OCI-LY7 (cell line): Measurements from ENCODE around the gene DHX29. TPM values are rescaled to one million over a fixed set of nuclear protein-coding genes. Genes with fewer than 3 reads are reported as not detected.

ENCODE experiments used
- BruUV-seq: library from RNA; stranded (reverse); fragments of 400-500 nt; replicated peaks from 2 replicates; lab custom pipeline; 2021; lab: Mats Ljungman, UMichigan
- CTCF ChIA-PET: fragments of 300-600 bp; sonication (Branson Sonifier 250); formaldehyde crosslinking; loops from one replicate; lab custom pipeline; 2022; ENCODE audit warnings: antibody characterized with exemption; ENCODE audit not compliant: unreplicated experiment; lab: Charles Lee
- POLR2A ChIA-PET: fragments of 300-600 bp; sonication (Branson Sonifier 250); formaldehyde crosslinking; loops from one replicate; lab custom pipeline; 2022; ENCODE audit warnings: antibody characterized with exemption; lab: Charles Lee
- DNase-seq: peaks from one replicate; pipeline ENCODE4 v3.0.0-alpha.2; 2015; ENCODE audit warnings: low spot score
- H2AFZ ChIP-seq: fragments of 200-600 bp; sonication (generic), shearing (Covaris generic); 2 replicates; pipeline ENCODE4 v1.6.1; 2014; ENCODE audit warnings: mild to moderate bottlenecking, antibody characterized with exemption, low read length, moderate library complexity
- H3K27ac ChIP-seq: fragments of 200-600 bp; sonication (generic); 2 replicates; pipeline ENCODE4 v1.5.1; 2014; ENCODE audit warnings: mixed run types, low read depth, mild to moderate bottlenecking, moderate library complexity, low read length, inconsistent platforms; ENCODE audit not compliant: poor library complexity, severe bottlenecking
- H3K36me3 ChIP-seq: fragments of 200-600 bp; sonication (generic); 2 replicates; pipeline ENCODE4 v1.6.1; 2014; ENCODE audit warnings: mild to moderate bottlenecking, antibody characterized with exemption, low read length, moderate library complexity, mixed read lengths; ENCODE audit not compliant: insufficient read depth
- H3K4me1 ChIP-seq: fragments of 200-600 bp; sonication (generic); 2 replicates; pipeline ENCODE4 v1.5.1; 2014; ENCODE audit warnings: mild to moderate bottlenecking, low read length; ENCODE audit not compliant: insufficient read depth, poor library complexity, severe bottlenecking
- H3K4me2 ChIP-seq: fragments of 200-600 bp; sonication (generic); 2 replicates; pipeline ENCODE4 v1.6.1; 2014; ENCODE audit warnings: mild to moderate bottlenecking, low read length
- H3K4me3 ChIP-seq: fragments of 200-600 bp; sonication (generic); 2 replicates; pipeline ENCODE4 v1.5.1; 2014; ENCODE audit warnings: mild to moderate bottlenecking, low read depth, low read length; ENCODE audit not compliant: poor library complexity, severe bottlenecking
- H3K79me2 ChIP-seq: fragments of 200-600 bp; sonication (generic); 2 replicates; pipeline ENCODE4 v1.6.1; 2016; ENCODE audit warnings: low read depth, mild to moderate bottlenecking, low read length, moderate library complexity, mixed read lengths; ENCODE audit not compliant: insufficient read depth
- H3K9me2 ChIP-seq: fragments of 200-600 bp; sonication (generic); 2 replicates; pipeline ENCODE4 v1.6.1; 2016; ENCODE audit warnings: mild to moderate bottlenecking, low read length, mixed read lengths; ENCODE audit not compliant: insufficient read depth
- H3K9me3 ChIP-seq: fragments of 200-600 bp; sonication (generic); 2 replicates; pipeline ENCODE4 v1.6.1; 2014; ENCODE audit warnings: mild to moderate bottlenecking, mixed run types, low read length, mixed read lengths
- H4K20me1 ChIP-seq: fragments of 200-600 bp; sonication (generic); 2 replicates; pipeline ENCODE4 v1.6.1; 2014; ENCODE audit warnings: mild to moderate bottlenecking, antibody characterized with exemption, low read length, moderate library complexity, mixed read lengths; ENCODE audit not compliant: insufficient read depth
- CTCF ChIP-seq: fragments of 200-600 bp; sonication (generic); conservative IDR thresholded peaks from 2 replicates; pipeline ENCODE4 v1.5.1; 2014; ENCODE audit warnings: mild to moderate bottlenecking, antibody characterized with exemption, low read length, moderate library complexity, mixed read lengths
- EZH2phosphoT487 ChIP-seq: fragments of 200-600 bp; sonication (generic); IDR thresholded peaks from 2 replicates; pipeline ENCODE4 v1.6.1; 2018; ENCODE audit warnings: low read depth, borderline replicate concordance, mild to moderate bottlenecking, mixed run types, antibody characterized with exemption, low read length, moderate library complexity, mixed read lengths
- intact Hi-C: fragments of 100-400 bp; cut with micrococcal nuclease; formaldehyde crosslinking; loops from one replicate; pipeline ENCODE4 v1.10.0; 2022; ENCODE audit not compliant: unreplicated experiment
- total RNA-seq, 2 experiments: library from RNA; depleted of rRNA in 1 of 2; stranded (reverse); fragments of >200 nt in 1 of 2; shearing (Covaris generic) in 1 of 2; gene quantifications; 2 replicates each; pipeline ENCODE4 v1.2.3, GENCODE V29; 2014 to 2022

Gene DHX29
- total RNA-seq, 2 experiments from 2014 or later, result 12.7 to 19.9 TPM

DNA sequence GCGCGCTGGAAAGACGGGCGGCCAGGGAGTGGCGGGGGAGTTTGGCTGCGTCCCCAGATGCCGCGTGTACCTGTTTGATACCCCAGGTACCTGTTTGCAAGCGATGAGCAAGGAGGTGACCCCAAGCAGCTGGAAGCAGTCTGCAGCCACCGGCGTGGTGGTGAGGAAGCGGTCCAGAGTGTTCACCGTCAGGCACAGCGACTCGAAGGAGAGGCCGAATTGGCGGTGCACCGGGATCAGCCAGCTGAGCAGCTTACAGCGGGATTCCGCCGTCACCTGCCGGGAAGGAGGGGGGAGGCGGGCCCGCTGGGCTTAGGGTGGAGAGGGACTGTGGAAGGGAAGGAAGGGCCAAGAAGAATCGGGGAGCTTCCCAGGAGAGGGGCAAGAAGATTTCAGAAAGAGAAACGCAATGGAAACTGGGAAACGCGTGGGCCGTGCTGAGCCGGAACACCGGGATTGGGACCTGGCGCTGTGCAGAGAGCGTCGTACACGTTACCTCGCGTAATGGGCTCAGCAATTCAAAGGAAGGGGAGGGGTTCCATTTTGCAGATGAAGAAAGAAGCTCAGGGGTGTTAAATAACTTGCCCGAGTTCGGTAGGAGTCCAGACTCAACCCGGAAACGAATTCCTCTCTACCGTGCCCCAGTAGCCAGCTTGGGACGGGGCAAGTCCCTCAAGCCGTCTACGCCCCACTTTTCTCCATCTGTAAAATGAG lies 75.1 kb downstream of the DHX29 start:
- no peak for TF ChIP-seq EZH2phosphoT487
- TF ChIP-seq CTCF, result no peak
- Histone ChIP-seq H4K20me1 (0 out of 2 replicates have a peak, but pooled peaks cover 4% of the 10 kb centered on the region), H3K27ac (no peak overlapping the region), H2AFZ (peak overlapping the region; percentile 92), H3K9me2 (no peaks in the 10 kb centered on the region), H3K4me3 (peak overlapping the region; percentile 71), H3K79me2 (no peaks in the 10 kb centered on the region), H3K4me1 (peaks cover 12% of the 10 kb centered on the region), H3K4me2 (peak overlapping the region; percentile 90), H3K9me3 (no peaks in the 10 kb centered on the region), H3K36me3 (no peaks in the 10 kb centered on the region)
- BruUV-seq, result no TSS peak
- POLR2A ChIA-PET, result interaction anchor here (0.6 to 1.1 kb wide), 4 partner anchors 22 to 75 kb away, joined by 3 to 9 read pairs (median 4); partner anchors contain the start of genes DHX29 and MTREX
- intact Hi-C loops, result loop anchor here (2.0 kb wide), 1 partner anchor 60 kb away; the partner anchor contains the start of gene CDC20B
- CTCF ChIA-PET, result interaction anchor here (1.2 kb wide), 1 partner anchor 78 kb away, joined by 3 read pairs; no protein-coding TSS in a partner anchor
- no peak for DNase-seq

- H3K79me2 ChIP-seq, result no peaks in the 10 kb centered on the region
- POLR2A ChIA-PET, result interaction anchor here (0.7 to 0.9 kb wide), 2 partner anchors 22 to 92 kb away, joined by 3 to 6 read pairs; no protein-coding TSS in a partner anchor
- H3K9me2 ChIP-seq, result no peaks in the 10 kb centered on the region
- CTCF ChIA-PET, result interaction anchor here (1.2 kb wide), 1 partner anchor 78 kb away, joined by 3 read pairs; no protein-coding TSS in a partner anchor
- BruUV-seq, result no TSS peak
- TF ChIP-seq EZH2phosphoT487 (no peak), CTCF (no peak)
- H2AFZ ChIP-seq, result no peak overlapping the region
- peaks cover 14% of the 10 kb centered on the region for H3K4me1 ChIP-seq
- H3K4me2 ChIP-seq, result peak overlapping the region; percentile 90; the same call in 1 of the 2 replicates
- intact Hi-C loops, result loop anchor here (2.0 kb wide), 1 partner anchor 59 kb away; the partner anchor contains the start of gene CDC20B
- DNase-seq, result no peak
- no peaks in the 10 kb centered on the region for H3K9me3 ChIP-seq
- H3K4me3 ChIP-seq, result peak overlapping the region; percentile 71
- H4K20me1 ChIP-seq, result 0 out of 2 replicates have a peak, but pooled peaks cover 4% of the 10 kb centered on the region
- no peak overlapping the region for H3K27ac ChIP-seq
- no peaks in the 10 kb centered on the region for H3K36me3 ChIP-seq
Observed at GRCh38 chr5:55231919-55232270, 75.6 kb downstream of the DHX29 start.
